EL (cell line): Measurements from ENCODE around the gene GTF3C6.
"Not testable (repeated sequence)": the region's sequence is repeated elsewhere in the genome, so short reads cannot be mapped to it uniquely, and the experiment has no call there.

Experiments used
- DNase-seq: peaks from one replicate; pipeline ENCODE4 v3.0.0-alpha.2; 2016

Gene GTF3C6

GRCh38 chr6:110958329-110959192 lies at the start of gene GTF3C6:
Gene GTF3C6 (plus strand): TSS chr6:110958706. CDS start chr6:110958770, 64 bp downstream.
- DNase-seq = peak; percentile 91

- DNase-seq = no peak
These were observed 27.7 kb upstream of the GTF3C6 start for GRCh38 chr6:110930781-110931180.

- DNase-seq = no peak
These were observed 24.6 kb upstream of the GTF3C6 start for GRCh38 chr6:110933912-110934311.

GRCh38 chr6:110934381-110934898 lies 24.1 kb upstream of the GTF3C6 start:
- DNase-seq = no peak

- DNase-seq = no peak
These were observed 23.3 kb upstream of the GTF3C6 start for GRCh38 chr6:110935171-110935570.

GRCh38 chr6:110938171-110938570 lies 20.3 kb upstream of the GTF3C6 start:
- DNase-seq = no peak

GRCh38 chr6:110939429-110940200 lies 18.9 kb upstream of the GTF3C6 start:
- no peak for DNase-seq

- peak; percentile 82 for DNase-seq
These were observed 13.8 kb upstream of the GTF3C6 start for GRCh38 chr6:110944681-110945151.

- no peak for DNase-seq
These were observed 12.0 kb upstream of the GTF3C6 start for GRCh38 chr6:110946498-110946897.

GRCh38 chr6:110949679-110950285 lies 8.7 kb upstream of the GTF3C6 start:
- DNase-seq = peak; percentile 29

- DNase-seq = no peak
These were observed 8.1 kb upstream of the GTF3C6 start for GRCh38 chr6:110950440-110950839.

GRCh38 chr6:110951008-110951407 lies 7.5 kb upstream of the GTF3C6 start:
- DNase-seq = no peak

GRCh38 chr6:110951986-110952794 lies 6.3 kb upstream of the GTF3C6 start:
- peak; percentile 84 for DNase-seq

- no peak for DNase-seq
These were observed 4.7 kb upstream of the GTF3C6 start for GRCh38 chr6:110953633-110954303.

GRCh38 chr6:110960014-110960390 lies 1.5 kb downstream of the GTF3C6 start:
- no peak for DNase-seq

- DNase-seq = not testable (repeated sequence)
These were observed 4.1 kb downstream of the GTF3C6 start for GRCh38 chr6:110962636-110963035.

- no peak for DNase-seq
These were observed 7.2 kb downstream of the GTF3C6 start for GRCh38 chr6:110965629-110966229.

GRCh38 chr6:110968661-110969060 lies 10.2 kb downstream of the GTF3C6 start:
- not testable (repeated sequence) for DNase-seq

- no peak for DNase-seq
These were observed 13.0 kb downstream of the GTF3C6 start for GRCh38 chr6:110971468-110971867.

- no peak for DNase-seq
These were observed 18.1 kb downstream of the GTF3C6 start for GRCh38 chr6:110976575-110976974.

GRCh38 chr6:110979565-110980101 lies 21.1 kb downstream of the GTF3C6 start:
- no peak for DNase-seq
